ENCODE data around the gene TCP11L2.
A peak's percentile ranks its signal among the peaks of the same experiment; 100 is the strongest.
"Not testable (repeated sequence)": the region's sequence is repeated elsewhere in the genome, so short reads cannot be mapped to it uniquely, and the experiment has no call there.

Gene TCP11L2

GRCh38 chr12:106369624-106370346 is 67.3 kb downstream of the TCP11L2 start:
- TF ChIP-seq, protein P1, sequence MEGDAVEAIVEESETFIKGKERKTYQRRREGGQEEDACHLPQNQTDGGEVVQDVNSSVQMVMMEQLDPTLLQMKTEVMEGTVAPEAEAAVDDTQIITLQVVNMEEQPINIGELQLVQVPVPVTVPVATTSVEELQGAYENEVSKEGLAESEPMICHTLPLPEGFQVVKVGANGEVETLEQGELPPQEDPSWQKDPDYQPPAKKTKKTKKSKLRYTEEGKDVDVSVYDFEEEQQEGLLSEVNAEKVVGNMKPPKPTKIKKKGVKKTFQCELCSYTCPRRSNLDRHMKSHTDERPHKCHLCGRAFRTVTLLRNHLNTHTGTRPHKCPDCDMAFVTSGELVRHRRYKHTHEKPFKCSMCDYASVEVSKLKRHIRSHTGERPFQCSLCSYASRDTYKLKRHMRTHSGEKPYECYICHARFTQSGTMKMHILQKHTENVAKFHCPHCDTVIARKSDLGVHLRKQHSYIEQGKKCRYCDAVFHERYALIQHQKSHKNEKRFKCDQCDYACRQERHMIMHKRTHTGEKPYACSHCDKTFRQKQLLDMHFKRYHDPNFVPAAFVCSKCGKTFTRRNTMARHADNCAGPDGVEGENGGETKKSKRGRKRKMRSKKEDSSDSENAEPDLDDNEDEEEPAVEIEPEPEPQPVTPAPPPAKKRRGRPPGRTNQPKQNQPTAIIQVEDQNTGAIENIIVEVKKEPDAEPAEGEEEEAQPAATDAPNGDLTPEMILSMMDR (conservative IDR thresholded peaks at IDR 0.05; ENCODE audit: low read length): no peak
- H3K4me3 ChIP-seq (ENCODE audit: low read length): no peak overlapping the region
- peak; percentile 88 for DNase-seq (ENCODE audit: low read depth)

DNA sequence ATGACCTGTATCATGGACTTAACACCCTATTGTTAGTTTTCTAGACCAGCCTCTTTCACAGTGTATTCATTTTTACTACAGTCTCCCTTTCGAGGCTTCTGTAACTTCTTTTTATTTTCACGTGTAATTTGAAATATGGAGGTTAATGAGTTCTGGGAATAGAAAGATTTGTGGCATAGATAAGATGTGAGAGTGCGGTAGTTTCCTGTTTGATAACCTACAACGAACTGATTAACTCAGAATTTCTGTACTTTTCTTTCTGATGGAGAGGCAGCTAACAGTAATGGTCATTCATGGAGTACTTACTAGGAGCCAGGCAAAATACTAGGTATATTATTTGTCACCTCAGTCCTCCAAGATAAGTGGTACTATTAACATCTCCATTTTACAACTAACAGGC is 76.3 kb downstream of the TCP11L2 start:
- no peak for DNase-seq (ENCODE audit: low read depth)
- H3K4me3 ChIP-seq (ENCODE audit: low read length): no peak overlapping the region
- TF ChIP-seq, protein P1 (conservative IDR thresholded peaks at IDR 0.05; ENCODE audit: low read length): no peak

DNA sequence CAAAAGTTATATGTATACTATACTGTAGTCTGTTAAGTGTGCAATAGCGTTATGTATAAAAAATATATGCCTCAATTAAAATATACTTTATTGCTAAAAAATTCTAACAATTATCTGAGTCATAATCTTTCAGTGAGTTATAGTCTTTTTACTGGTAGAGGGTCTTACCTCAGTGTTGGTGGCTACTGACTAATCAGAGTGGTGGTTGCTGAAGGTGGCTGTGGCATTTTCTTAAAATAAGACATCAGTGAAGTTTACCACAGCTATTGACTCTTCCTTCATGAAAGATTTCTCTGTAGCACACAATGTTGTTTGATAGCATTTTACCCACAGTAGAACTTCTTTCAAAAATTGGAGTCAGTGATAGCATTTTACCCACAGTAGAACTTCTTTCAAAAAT is 78.4 kb downstream of the TCP11L2 start:
- TF ChIP-seq, protein P1 (conservative IDR thresholded peaks at IDR 0.05; ENCODE audit: low read length): no peak
- no peak for DNase-seq (ENCODE audit: low read depth)
- H3K4me3 ChIP-seq (ENCODE audit: low read length): no peak overlapping the region

- DNase-seq (ENCODE audit: low read depth); H3K4me3 ChIP-seq (ENCODE audit: low read length): not testable (repeated sequence)
Measured at GRCh38 chr12:106381866-106382265, 79.3 kb downstream of the TCP11L2 start.

DNA sequence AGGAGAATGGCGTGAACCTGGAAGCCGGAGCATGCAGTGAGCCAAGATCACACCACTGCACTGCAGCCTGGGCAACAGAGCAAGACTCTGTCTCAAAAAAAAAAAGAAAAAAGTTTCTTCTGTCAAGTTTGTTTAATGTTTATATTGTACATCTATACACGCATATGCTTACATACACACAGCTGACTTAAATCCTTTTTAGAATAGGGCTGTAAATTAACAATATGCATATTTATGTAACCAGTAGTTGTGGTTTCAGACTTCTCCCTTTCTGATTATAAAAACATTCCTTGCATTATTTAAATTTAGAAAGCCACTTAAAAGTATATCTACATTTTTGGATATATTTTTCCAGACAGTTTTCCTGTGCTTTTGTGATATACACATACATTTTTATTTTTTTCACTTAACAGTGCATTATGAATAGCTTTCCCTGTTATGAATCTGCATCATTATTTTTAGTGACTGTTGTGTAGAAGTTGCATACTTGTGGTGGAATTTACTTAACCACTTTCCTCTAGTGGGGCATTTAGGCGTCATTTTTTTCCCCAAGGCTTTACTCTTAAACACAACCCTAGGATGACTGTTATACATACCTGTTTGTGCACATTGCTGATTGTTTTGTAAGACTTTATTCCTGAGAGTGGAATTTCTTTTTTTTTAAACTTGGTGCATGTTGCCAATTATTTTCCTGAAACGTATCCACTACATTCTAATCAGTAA is 84.4 kb downstream of the TCP11L2 start:
- DNase-seq (ENCODE audit: low read depth): peak; percentile 79

GRCh38 chr12:106387848-106388377 is 85.4 kb downstream of the TCP11L2 start:
- H3K4me3 ChIP-seq (ENCODE audit: low read length): no peak overlapping the region
- TF ChIP-seq, protein P1 (conservative IDR thresholded peaks at IDR 0.05; ENCODE audit: low read length): no peak
- DNase-seq (ENCODE audit: low read depth): no peak

More for the DNA sequence above, 84.4 kb downstream of the TCP11L2 start:
- TF ChIP-seq, protein P1 (conservative IDR thresholded peaks at IDR 0.05; ENCODE audit: low read length): no peak
- no peak overlapping the region for H3K4me3 ChIP-seq (ENCODE audit: low read length)

DNA sequence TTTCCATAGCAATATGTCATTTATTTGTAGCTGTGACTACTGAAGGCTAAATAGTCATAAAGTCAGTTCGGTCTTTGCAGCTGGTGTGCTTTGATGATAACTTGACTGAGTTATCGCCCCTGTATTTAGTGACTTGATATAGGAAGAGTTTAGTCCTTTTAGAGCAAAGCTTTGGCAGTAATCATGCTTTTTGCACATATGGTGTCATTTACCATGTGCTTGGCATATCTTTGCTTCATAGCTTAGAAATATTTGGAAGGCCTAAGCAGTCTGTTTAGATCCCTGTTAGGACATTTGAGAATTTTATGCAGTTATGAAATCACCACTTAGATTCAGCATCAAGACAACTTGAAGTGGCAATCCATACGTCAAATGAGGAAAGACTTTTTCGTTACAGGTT is 86.6 kb downstream of the TCP11L2 start:
- DNase-seq (ENCODE audit: low read depth): peak; percentile 54
- TF ChIP-seq, protein P1 (conservative IDR thresholded peaks at IDR 0.05; ENCODE audit: low read length): no peak
- no peak overlapping the region for H3K4me3 ChIP-seq (ENCODE audit: low read length)
